ENCODE results near the gene SPINT1. TPM values are rescaled to one million over a fixed set of nuclear protein-coding genes. Genes with fewer than 3 reads are reported as not detected.

Gene SPINT1
- total and polyA plus RNA-seq, 2 donors (not counting 1 experiment from before 2014, with no cell fraction given), result under 0.01 to 0.09 TPM

- no peaks in the 10 kb centered on the region for H3K4me1 ChIP-seq (ENCODE audit: control insufficient read depth, extremely low read depth, insufficient read depth, low read length)
- TF ChIP-seq CTCF (conservative IDR thresholded peaks at IDR 0.05 in 1 of 2, IDR thresholded peaks at IDR 0.05 in 1 of 2; ENCODE audit: low read depth in 1 of 2, low read length in 2 of 2), result no peak
- no peak for TF ChIP-seq EZH2 (IDR thresholded peaks at IDR 0.05; ENCODE audit: low read length, missing control alignments)
- H3K4me2 ChIP-seq (ENCODE audit: extremely low read depth, insufficient read depth, low read length), result no peak overlapping the region
- H3K9me3 ChIP-seq (ENCODE audit: control insufficient read depth, insufficient read depth, low read depth, low read length), result no peaks in the 10 kb centered on the region
- no peaks in the 10 kb centered on the region for H4K20me1 ChIP-seq (ENCODE audit: control insufficient read depth, extremely low read depth, insufficient read depth, low read length)
- no peak overlapping the region for H3K9ac ChIP-seq (ENCODE audit: insufficient read depth, low read length)
- no peaks in the 10 kb centered on the region for H3K27me3 ChIP-seq (ENCODE audit: control insufficient read depth, insufficient read depth, low read length)
- H2AFZ ChIP-seq (ENCODE audit: low read length), result no peak overlapping the region
- no peak overlapping the region for H3K27ac ChIP-seq (ENCODE audit: insufficient read depth, low read length)
- no peaks in the 10 kb centered on the region for H3K79me2 ChIP-seq (ENCODE audit: control insufficient read depth, insufficient read depth, low read length)
- no peak overlapping the region for H3K4me3 ChIP-seq (replicated peaks in 1 of 4; ENCODE audit: control extremely low read depth in 1 of 4, insufficient read depth in 1 of 4, low read depth in 3 of 4, low read length in 4 of 4)
- DNase-seq (ENCODE audit: low read depth in 2 of 2), result peak in 1 of 2 donors; percentile 64
- H3K36me3 ChIP-seq (ENCODE audit: control insufficient read depth, insufficient read depth, low read length), result no peaks in the 10 kb centered on the region
Measured at GRCh38 chr15:40878785-40879184, 34.9 kb downstream of the SPINT1 start.

DNA sequence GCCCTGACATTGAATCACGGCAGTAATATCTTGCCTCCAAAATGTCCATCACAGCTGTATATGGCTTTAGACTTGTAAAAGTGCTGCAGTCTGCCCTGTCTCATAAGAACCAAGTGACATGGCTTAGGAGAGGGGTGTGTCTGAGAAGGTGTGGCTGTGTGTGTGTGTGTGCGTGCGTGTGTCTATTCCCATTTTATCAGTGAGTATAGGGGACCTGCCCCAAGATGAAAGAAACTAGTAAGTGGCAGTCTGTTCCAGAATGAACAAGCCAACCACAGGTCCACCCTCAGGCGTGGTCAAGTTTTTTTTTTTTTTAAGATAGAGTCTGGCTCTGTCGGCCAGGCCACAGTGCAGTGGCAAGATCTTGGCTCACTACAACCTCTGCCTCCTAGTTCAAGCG, 35.8 kb downstream of the SPINT1 start:
- Histone ChIP-seq H3K4me1 (ENCODE audit: control insufficient read depth, extremely low read depth, insufficient read depth, low read length) (no peaks in the 10 kb centered on the region), H3K79me2 (ENCODE audit: control insufficient read depth, insufficient read depth, low read length) (no peaks in the 10 kb centered on the region), H3K4me3 (replicated peaks in 1 of 4; ENCODE audit: control extremely low read depth in 1 of 4, insufficient read depth in 1 of 4, low read depth in 3 of 4, low read length in 4 of 4) (no peak overlapping the region), H3K27ac (ENCODE audit: insufficient read depth, low read length) (no peak overlapping the region), H3K4me2 (ENCODE audit: extremely low read depth, insufficient read depth, low read length) (no peak overlapping the region), H3K27me3 (ENCODE audit: control insufficient read depth, insufficient read depth, low read length) (no peaks in the 10 kb centered on the region), H3K9ac (ENCODE audit: insufficient read depth, low read length) (no peak overlapping the region), H3K9me3 (ENCODE audit: control insufficient read depth, insufficient read depth, low read depth, low read length) (no peaks in the 10 kb centered on the region), H3K36me3 (ENCODE audit: control insufficient read depth, insufficient read depth, low read length) (no peaks in the 10 kb centered on the region), H4K20me1 (ENCODE audit: control insufficient read depth, extremely low read depth, insufficient read depth, low read length) (no peaks in the 10 kb centered on the region), H2AFZ (ENCODE audit: low read length) (no peak overlapping the region)
- DNase-seq (ENCODE audit: low read depth in 2 of 2), result no peak
- TF ChIP-seq EZH2 (IDR thresholded peaks at IDR 0.05; ENCODE audit: low read length, missing control alignments) (no peak), CTCF (conservative IDR thresholded peaks at IDR 0.05 in 1 of 2, IDR thresholded peaks at IDR 0.05 in 1 of 2; ENCODE audit: low read depth in 1 of 2, low read length in 2 of 2) (no peak)

DNA sequence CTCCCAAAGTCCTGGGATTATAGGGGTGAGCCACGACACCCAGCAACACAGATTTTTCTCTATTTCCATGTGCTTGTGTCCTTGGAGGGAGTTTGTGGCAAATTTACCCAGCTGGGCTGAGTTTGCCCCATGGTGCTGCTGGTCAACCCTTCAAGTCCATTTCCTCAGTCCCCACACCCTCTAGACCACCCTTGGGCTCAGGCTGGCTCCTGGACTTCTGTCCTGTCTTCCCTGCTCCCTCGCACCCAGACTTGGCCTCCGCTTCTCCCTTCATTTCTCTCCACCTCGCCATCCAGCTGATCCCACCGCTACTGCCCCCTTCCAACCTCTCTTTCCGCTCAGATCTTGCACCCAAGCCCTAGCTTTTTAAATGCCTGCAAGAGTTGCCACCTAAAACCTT, 37.5 kb downstream of the SPINT1 start:
- no peaks in the 10 kb centered on the region for H3K36me3 ChIP-seq (ENCODE audit: control insufficient read depth, insufficient read depth, low read length)
- no peaks in the 10 kb centered on the region for H3K4me1 ChIP-seq (ENCODE audit: control insufficient read depth, extremely low read depth, insufficient read depth, low read length)
- no peaks in the 10 kb centered on the region for H3K9me3 ChIP-seq (ENCODE audit: control insufficient read depth, insufficient read depth, low read depth, low read length)
- no peak overlapping the region for H3K4me2 ChIP-seq (ENCODE audit: extremely low read depth, insufficient read depth, low read length)
- no peak overlapping the region for H2AFZ ChIP-seq (ENCODE audit: low read length)
- no peak for DNase-seq (ENCODE audit: low read depth in 2 of 2)
- H3K9ac ChIP-seq (ENCODE audit: insufficient read depth, low read length), result no peak overlapping the region
- H3K79me2 ChIP-seq (ENCODE audit: control insufficient read depth, insufficient read depth, low read length), result no peaks in the 10 kb centered on the region
- H3K4me3 ChIP-seq (replicated peaks in 1 of 4; ENCODE audit: control extremely low read depth in 1 of 4, insufficient read depth in 1 of 4, low read depth in 3 of 4, low read length in 4 of 4), result no peak overlapping the region
- TF ChIP-seq CTCF (conservative IDR thresholded peaks at IDR 0.05 in 1 of 2, IDR thresholded peaks at IDR 0.05 in 1 of 2; ENCODE audit: low read depth in 1 of 2, low read length in 2 of 2) (no peak), EZH2 (IDR thresholded peaks at IDR 0.05; ENCODE audit: low read length, missing control alignments) (no peak)
- H3K27me3 ChIP-seq (ENCODE audit: control insufficient read depth, insufficient read depth, low read length), result no peaks in the 10 kb centered on the region
- H3K27ac ChIP-seq (ENCODE audit: insufficient read depth, low read length), result no peak overlapping the region
- no peaks in the 10 kb centered on the region for H4K20me1 ChIP-seq (ENCODE audit: control insufficient read depth, extremely low read depth, insufficient read depth, low read length)

Measured in fibroblast of lung (primary cell).